Upper lobe of right lung (tissue), 1 donor: Measurements from ENCODE around the gene ZMYM2. TPM values are rescaled to one million over a fixed set of nuclear protein-coding genes. Genes with fewer than 3 reads are reported as not detected.
A peak's percentile ranks its signal among the peaks of the same experiment; 100 is the strongest.

ENCODE experiments used
- ATAC-seq: fragments of 200-7000 bp; cut with Tn5 transposase; one replicate; pipeline ENCODE4 v1.9.1; 2020; ENCODE audit warnings: mild to moderate bottlenecking, moderate library complexity
- DNase-seq: peaks from one replicate; pipeline ENCODE4 v3.0.0-alpha.2; 2020
- H3K27ac ChIP-seq: fragments of 200-600 bp; one replicate; pipeline ENCODE4 v1.8.0; 2022
- H3K27me3 ChIP-seq: fragments of 200-600 bp; one replicate; pipeline ENCODE4 v1.8.0; 2022; ENCODE audit warnings: mild to moderate bottlenecking
- H3K36me3 ChIP-seq: fragments of 200-600 bp; one replicate; pipeline ENCODE4 v1.8.0; 2022
- H3K4me1 ChIP-seq: fragments of 200-600 bp; one replicate; pipeline ENCODE4 v1.8.0; 2022
- H3K4me3 ChIP-seq: fragments of 200-600 bp; one replicate; pipeline ENCODE4 v1.8.0; 2022; ENCODE audit warnings: mild to moderate bottlenecking
- H3K9me3 ChIP-seq: fragments of 200-600 bp; one replicate; pipeline ENCODE4 v1.8.0; 2022
- intact Hi-C: fragments of 100-400 bp; cut with DNase I; formaldehyde crosslinking; loops from one replicate; pipeline ENCODE4 v1.11.0; 2022
- total RNA-seq: library from RNA; stranded (reverse); fragmentation: NEBNext Ultra II Directional; extraction: Animal tissue kit (Norgen Biotek cat#: 25700); gene quantifications from one replicate; pipeline ENCODE4 v1.2.1, GENCODE V29; 2021
- TF ChIP-seq, protein P1 (sequence below): fragments of 200-600 bp; IDR thresholded peaks from one replicate; pipeline ENCODE4 v1.8.0; 2022; ENCODE audit warnings: antibody characterized with exemption
- donor health status: DM: no; HTN: yes; CAD: no; lungs with severe emphysema.

The ZMYM2 gene
- total RNA-seq, 1 donor from 2014 or later = 64.3 TPM

DNA sequence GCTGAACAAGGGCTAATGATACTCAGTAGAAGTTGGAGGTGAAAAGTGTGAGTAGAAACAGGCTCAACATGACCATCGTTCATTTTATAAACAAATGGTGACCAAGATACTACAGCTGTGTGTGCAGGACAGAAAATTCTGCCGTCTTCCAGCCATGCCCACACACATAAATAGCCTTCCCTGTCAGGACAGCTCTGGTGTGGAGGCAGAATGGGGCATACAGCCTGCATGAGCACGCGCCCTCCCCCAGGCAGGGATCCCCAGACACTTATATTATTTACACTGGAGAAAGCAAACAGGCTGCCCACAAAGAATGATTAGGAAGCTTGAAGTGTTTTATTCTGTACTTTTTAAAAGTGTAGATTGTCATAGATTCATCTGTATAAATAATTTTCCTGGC lies 182.0 kb downstream of the ZMYM2 start:
- Histone ChIP-seq H3K9me3 (no peaks in the 10 kb centered on the region), H3K4me3 (no peak overlapping the region), H3K4me1 (peaks cover 3% of the 10 kb centered on the region), H3K36me3 (no peaks in the 10 kb centered on the region), H3K27ac (no peak overlapping the region), H3K27me3 (peaks cover 76% of the 10 kb centered on the region)
- no peak for DNase-seq
- intact Hi-C loops = no loop called here
- peak; percentile 19 for ATAC-seq
- TF ChIP-seq, protein P1, sequence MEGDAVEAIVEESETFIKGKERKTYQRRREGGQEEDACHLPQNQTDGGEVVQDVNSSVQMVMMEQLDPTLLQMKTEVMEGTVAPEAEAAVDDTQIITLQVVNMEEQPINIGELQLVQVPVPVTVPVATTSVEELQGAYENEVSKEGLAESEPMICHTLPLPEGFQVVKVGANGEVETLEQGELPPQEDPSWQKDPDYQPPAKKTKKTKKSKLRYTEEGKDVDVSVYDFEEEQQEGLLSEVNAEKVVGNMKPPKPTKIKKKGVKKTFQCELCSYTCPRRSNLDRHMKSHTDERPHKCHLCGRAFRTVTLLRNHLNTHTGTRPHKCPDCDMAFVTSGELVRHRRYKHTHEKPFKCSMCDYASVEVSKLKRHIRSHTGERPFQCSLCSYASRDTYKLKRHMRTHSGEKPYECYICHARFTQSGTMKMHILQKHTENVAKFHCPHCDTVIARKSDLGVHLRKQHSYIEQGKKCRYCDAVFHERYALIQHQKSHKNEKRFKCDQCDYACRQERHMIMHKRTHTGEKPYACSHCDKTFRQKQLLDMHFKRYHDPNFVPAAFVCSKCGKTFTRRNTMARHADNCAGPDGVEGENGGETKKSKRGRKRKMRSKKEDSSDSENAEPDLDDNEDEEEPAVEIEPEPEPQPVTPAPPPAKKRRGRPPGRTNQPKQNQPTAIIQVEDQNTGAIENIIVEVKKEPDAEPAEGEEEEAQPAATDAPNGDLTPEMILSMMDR = no peak

Other genes starting within 250 kb of the ZMYM2 start
- 41.5 TPM for gene PSPC1, start 175.8 kb upstream of the ZMYM2 start, total RNA-seq
- gene ZMYM5, start 95.1 kb upstream of the ZMYM2 start, total RNA-seq = 11.8 TPM
- not detected for gene GJA3, start 202.3 kb downstream of the ZMYM2 start, total RNA-seq
- gene GJB2, start 234.2 kb downstream of the ZMYM2 start, total RNA-seq = 0.93 TPM